ENCODE results near the gene H1-8. TPM values are rescaled to one million over a fixed set of nuclear protein-coding genes. Genes with fewer than 3 reads are reported as not detected.

H1-8 gene
- total RNA-seq, 4 donors from 2014 or later, result not detected

DNA sequence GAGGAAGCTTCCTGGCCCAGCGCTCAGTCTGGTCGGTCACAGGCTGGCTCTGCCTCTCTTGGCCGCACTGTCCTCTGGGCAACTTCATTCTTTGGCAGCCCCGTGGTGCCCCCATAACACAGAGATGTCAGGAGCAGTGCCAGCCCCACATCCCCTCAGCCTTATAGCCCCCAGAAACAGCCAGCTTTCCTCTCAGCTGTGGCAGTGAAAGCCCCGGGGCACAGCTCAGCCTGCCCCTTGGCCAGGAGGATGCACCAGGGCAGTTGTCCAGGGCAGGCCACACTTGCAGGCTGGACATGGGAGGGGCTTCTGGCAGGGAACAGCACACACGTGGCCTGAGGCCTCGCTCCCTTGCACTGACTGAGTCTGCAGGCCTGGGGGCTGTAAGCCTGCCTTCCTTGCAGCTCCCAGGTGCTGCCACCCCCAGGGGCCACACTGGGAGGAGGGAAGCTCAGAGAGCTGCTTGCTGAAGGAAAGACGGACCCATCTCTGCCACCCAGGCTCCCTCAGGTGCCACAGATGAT, 24.9 kb upstream of the H1-8 start:
- Histone ChIP-seq H3K4me1 (no peaks in the 10 kb centered on the region), H3K36me3 (peaks cover 2 to 72% (median 57%) of the 10 kb centered on the region in 4 donors), H3K27ac (replicated peaks in 1 of 4) (no peak overlapping the region), H3K4me3 (no peak overlapping the region), H3K9me3 (no peaks in the 10 kb centered on the region), H3K27me3 (no peaks in the 10 kb centered on the region)
- intact Hi-C loops (cut with DNase I), result no loop called here
- TF ChIP-seq EP300 (IDR thresholded peaks at IDR 0.05) (no peak), POLR2A (IDR thresholded peaks at IDR 0.05; ENCODE audit: low read depth) (no peak), POLR2AphosphoS5 (IDR thresholded peaks at IDR 0.05) (no peak)
- TF ChIP-seq, protein P1, sequence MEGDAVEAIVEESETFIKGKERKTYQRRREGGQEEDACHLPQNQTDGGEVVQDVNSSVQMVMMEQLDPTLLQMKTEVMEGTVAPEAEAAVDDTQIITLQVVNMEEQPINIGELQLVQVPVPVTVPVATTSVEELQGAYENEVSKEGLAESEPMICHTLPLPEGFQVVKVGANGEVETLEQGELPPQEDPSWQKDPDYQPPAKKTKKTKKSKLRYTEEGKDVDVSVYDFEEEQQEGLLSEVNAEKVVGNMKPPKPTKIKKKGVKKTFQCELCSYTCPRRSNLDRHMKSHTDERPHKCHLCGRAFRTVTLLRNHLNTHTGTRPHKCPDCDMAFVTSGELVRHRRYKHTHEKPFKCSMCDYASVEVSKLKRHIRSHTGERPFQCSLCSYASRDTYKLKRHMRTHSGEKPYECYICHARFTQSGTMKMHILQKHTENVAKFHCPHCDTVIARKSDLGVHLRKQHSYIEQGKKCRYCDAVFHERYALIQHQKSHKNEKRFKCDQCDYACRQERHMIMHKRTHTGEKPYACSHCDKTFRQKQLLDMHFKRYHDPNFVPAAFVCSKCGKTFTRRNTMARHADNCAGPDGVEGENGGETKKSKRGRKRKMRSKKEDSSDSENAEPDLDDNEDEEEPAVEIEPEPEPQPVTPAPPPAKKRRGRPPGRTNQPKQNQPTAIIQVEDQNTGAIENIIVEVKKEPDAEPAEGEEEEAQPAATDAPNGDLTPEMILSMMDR (IDR thresholded peaks at IDR 0.05), result no peak
- WGBS, result no CpG with 5 or more reads among the region's 8 CpGs
- DNase-seq (ENCODE audit: extremely low spot score), result no peak

DNA sequence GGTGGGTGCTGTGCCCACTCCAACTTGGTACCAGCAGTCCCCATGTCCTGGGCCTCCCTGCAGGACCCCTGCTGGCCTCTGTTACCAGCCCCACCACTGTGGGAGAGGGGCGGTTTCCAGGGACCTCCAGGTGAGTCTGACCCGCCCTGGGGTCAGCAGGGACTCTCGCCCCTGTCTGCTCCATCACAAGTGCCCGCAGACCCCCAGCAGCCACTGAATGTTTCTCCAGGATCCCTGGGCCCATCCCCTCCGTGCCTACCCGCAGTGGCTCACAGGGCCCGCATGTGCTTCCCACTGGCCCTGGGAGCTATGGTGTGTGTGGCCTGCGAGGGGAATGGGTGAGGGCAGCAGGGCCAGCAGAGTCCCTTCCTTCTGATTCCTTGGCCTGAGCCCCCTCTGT, 24.4 kb upstream of the H1-8 start:
- H3K4me3 ChIP-seq, result no peak overlapping the region
- DNase-seq (ENCODE audit: extremely low spot score), result no peak
- intact Hi-C loops (cut with DNase I), result no loop called here
- H3K4me1 ChIP-seq, result no peaks in the 10 kb centered on the region
- H3K27ac ChIP-seq (replicated peaks in 1 of 4), result no peak overlapping the region
- 93% methylated on average over 3 of the region's 8 CpGs for WGBS
- no peak for TF ChIP-seq EP300 (IDR thresholded peaks at IDR 0.05)
- no peak for TF ChIP-seq POLR2AphosphoS5 (IDR thresholded peaks at IDR 0.05)
- TF ChIP-seq, protein P1 (IDR thresholded peaks at IDR 0.05), result no peak
- no peak for TF ChIP-seq POLR2A (IDR thresholded peaks at IDR 0.05; ENCODE audit: low read depth)
- H3K9me3 ChIP-seq, result no peaks in the 10 kb centered on the region
- H3K36me3 ChIP-seq, result peaks cover 0 to 67% (median 52%) of the 10 kb centered on the region in 4 donors
- H3K27me3 ChIP-seq, result no peaks in the 10 kb centered on the region

DNA sequence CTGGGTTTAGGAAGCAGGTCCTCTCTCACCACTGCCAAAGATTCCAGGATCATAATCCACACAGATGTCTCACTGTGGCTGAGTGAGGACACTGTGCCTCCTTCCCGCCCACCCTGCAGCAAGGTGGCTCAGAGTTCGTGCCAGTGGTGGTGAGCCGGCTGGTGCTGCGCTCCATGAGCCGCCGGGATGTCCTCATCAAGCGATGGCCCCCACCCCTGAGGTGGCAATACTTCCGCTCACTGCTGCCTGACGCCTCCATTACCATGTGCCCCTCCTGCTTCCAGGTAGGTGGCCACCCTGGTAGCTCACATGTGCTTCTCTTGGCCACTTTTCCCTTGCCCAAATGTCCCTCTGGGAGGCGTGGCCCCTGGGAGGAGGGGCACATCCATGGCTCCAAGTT, 23.5 kb upstream of the H1-8 start:
- Histone ChIP-seq H3K36me3 (peaks cover 0 to 59% (median 43%) of the 10 kb centered on the region in 4 donors), H3K27ac (replicated peaks in 1 of 4) (no peak overlapping the region), H3K4me1 (no peaks in the 10 kb centered on the region), H3K27me3 (no peaks in the 10 kb centered on the region), H3K4me3 (no peak overlapping the region), H3K9me3 (no peaks in the 10 kb centered on the region)
- intact Hi-C loops (cut with DNase I), result no loop called here
- 100% methylated on average over 7 of the region's 10 CpGs for WGBS
- DNase-seq (ENCODE audit: extremely low spot score), result no peak
- no peak for TF ChIP-seq POLR2AphosphoS5 (IDR thresholded peaks at IDR 0.05)
- no peak for TF ChIP-seq EP300 (IDR thresholded peaks at IDR 0.05)
- TF ChIP-seq POLR2A (IDR thresholded peaks at IDR 0.05; ENCODE audit: low read depth), result no peak
- TF ChIP-seq, protein P1 (IDR thresholded peaks at IDR 0.05), result no peak

DNA sequence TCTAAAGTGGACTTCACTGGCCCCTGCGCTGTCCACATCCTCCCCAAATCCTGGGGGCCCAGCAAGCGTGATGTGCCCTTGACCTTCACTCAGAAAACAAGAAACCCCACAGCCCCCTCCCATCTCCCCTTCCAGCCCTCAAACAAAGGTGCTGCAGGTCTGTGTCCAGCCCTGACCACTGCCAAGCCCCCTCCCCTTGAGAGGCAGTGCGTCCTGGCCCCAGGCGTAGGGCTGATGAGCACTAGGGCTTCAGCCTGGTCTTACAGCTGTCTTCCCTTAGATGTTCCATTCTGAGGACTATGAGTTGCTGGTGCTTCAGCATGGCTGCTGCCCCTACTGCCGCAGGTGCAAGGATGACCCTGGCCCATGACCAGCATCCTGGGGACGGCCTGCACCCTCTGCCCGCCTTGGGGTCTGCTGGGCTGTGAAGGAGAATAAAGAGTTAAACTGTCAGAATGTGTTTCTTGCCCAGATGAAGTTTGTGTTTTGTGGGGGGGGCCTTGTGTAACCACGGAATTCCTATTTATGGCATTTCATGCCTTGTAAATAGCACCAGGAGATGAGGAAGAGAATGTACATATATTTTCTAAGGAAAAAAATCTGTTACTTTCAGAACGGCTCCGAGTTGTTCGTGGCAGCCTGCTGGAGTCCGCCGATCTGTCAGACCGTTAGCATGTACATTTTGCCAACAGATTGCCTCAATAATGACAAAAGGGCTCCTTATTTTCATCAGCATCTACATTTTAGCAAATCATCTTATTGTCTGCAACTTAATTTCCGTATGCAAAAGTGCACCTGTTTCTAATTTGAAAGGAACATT, 22.9 kb upstream of the H1-8 start:
- Histone ChIP-seq H3K27ac (replicated peaks in 1 of 4) (no peak overlapping the region), H3K27me3 (no peaks in the 10 kb centered on the region), H3K36me3 (peaks cover 0 to 52% (median 39%) of the 10 kb centered on the region in 4 donors), H3K9me3 (no peaks in the 10 kb centered on the region), H3K4me3 (no peak overlapping the region), H3K4me1 (no peaks in the 10 kb centered on the region)
- intact Hi-C loops (cut with DNase I), result no loop called here
- no peak for DNase-seq (ENCODE audit: extremely low spot score)
- WGBS, result 93% methylated on average over 13 of the region's 15 CpGs
- TF ChIP-seq POLR2A (IDR thresholded peaks at IDR 0.05; ENCODE audit: low read depth), result no peak
- no peak for TF ChIP-seq EP300 (IDR thresholded peaks at IDR 0.05)
- TF ChIP-seq, protein P1 (IDR thresholded peaks at IDR 0.05), result no peak
- TF ChIP-seq POLR2AphosphoS5 (IDR thresholded peaks at IDR 0.05), result no peak
